ENCODE data around the gene S100PBP. TPM values are rescaled to one million over a fixed set of nuclear protein-coding genes. Genes with fewer than 3 reads are reported as not detected.

Gene S100PBP
- total and polyA plus RNA-seq, 2 of the 13 experiments (the other 11 are each of a cell fraction or from before 2014, with no cell fraction given), result 20.4 to 26.1 TPM

DNA sequence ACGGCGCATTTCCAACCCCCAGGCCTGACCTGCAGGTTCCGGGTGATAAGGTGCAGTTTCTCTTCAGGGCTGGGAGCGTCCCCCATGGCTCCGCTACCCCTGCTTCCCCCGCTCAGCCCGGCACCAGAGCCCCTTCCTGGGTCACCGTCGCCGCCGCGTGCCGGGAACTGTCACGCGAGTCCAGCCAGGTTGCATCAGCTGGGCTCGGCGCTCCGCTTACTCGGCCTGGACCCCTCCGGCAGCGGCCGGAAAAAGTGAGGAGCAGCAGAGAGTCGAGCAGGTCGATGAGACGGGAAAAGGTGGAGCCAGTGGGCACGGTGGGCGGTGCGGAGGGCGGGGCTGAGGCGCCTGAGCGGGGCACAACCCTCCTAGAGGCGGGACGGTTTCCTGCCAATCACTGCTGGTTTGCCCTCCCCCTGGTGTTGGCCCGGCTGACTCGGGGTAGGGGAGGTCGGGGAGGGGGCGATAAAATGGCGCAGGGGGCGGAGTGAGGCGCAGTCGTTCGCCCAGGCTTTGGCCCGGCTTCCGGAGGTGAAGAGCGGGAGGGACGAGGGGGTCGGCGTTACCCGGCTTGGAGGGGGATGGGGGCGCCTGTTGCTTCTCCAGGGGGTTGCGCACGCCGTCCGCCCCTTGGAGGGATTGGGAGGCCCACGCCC is at the start of gene S100PBP, which contains the start of gene YARS1 (continued):
- TF ChIP-seq THYN1 (CRISPR knock-in tag; IDR thresholded peaks at IDR 0.05; ENCODE audit: borderline replicate concordance, low read depth), result 0 out of 2 replicates have a peak, but pooled peaks have one; percentile 68
- TF ChIP-seq ARNTL (CRISPR knock-in tag; IDR thresholded peaks at IDR 0.05), result peak; percentile 97
- TF ChIP-seq GABPA (IDR thresholded peaks at IDR 0.05; ENCODE audit: low read depth, low read length), result peak; percentile 77
- peak; percentile 93 for TF ChIP-seq GABPA (CRISPR knock-in tag; IDR thresholded peaks at IDR 0.05; ENCODE audit: low read depth)
- peak; percentile 72; the same call in 1 of the 2 replicates for TF ChIP-seq ISX (CRISPR knock-in tag; conservative IDR thresholded peaks at IDR 0.05)
- TF ChIP-seq, protein P1, sequence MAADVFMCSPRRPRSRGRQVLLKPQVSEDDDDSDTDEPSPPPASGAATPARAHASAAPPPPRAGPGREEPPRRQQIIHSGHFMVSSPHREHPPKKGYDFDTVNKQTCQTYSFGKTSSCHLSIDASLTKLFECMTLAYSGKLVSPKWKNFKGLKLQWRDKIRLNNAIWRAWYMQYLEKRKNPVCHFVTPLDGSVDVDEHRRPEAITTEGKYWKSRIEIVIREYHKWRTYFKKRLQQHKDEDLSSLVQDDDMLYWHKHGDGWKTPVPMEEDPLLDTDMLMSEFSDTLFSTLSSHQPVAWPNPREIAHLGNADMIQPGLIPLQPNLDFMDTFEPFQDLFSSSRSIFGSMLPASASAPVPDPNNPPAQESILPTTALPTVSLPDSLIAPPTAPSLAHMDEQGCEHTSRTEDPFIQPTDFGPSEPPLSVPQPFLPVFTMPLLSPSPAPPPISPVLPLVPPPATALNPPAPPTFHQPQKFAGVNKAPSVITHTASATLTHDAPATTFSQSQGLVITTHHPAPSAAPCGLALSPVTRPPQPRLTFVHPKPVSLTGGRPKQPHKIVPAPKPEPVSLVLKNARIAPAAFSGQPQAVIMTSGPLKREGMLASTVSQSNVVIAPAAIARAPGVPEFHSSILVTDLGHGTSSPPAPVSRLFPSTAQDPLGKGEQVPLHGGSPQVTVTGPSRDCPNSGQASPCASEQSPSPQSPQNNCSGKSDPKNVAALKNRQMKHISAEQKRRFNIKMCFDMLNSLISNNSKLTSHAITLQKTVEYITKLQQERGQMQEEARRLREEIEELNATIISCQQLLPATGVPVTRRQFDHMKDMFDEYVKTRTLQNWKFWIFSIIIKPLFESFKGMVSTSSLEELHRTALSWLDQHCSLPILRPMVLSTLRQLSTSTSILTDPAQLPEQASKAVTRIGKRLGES (CRISPR knock-in tag; IDR thresholded peaks at IDR 0.05; ENCODE audit: borderline replicate concordance), result no peak
- no peak for TF ChIP-seq ATF1 (CRISPR knock-in tag; IDR thresholded peaks at IDR 0.05)
- TF ChIP-seq TARDBP (CRISPR knock-in tag; IDR thresholded peaks at IDR 0.05), result peak; percentile 98
- TF ChIP-seq, protein P2, sequence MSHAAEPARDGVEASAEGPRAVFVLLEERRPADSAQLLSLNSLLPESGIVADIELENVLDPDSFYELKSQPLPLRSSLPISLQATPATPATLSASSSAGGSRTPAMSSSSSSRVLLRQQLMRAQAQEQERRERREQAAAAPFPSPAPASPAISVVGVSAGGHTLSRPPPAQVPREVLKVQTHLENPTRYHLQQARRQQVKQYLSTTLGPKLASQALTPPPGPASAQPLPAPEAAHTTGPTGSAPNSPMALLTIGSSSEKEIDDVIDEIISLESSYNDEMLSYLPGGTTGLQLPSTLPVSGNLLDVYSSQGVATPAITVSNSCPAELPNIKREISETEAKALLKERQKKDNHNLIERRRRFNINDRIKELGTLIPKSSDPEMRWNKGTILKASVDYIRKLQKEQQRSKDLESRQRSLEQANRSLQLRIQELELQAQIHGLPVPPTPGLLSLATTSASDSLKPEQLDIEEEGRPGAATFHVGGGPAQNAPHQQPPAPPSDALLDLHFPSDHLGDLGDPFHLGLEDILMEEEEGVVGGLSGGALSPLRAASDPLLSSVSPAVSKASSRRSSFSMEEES (CRISPR knock-in tag; IDR thresholded peaks at IDR 0.05), result peak; percentile 96
- TF ChIP-seq, protein P3, sequence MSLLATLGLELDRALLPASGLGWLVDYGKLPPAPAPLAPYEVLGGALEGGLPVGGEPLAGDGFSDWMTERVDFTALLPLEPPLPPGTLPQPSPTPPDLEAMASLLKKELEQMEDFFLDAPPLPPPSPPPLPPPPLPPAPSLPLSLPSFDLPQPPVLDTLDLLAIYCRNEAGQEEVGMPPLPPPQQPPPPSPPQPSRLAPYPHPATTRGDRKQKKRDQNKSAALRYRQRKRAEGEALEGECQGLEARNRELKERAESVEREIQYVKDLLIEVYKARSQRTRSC (CRISPR knock-in tag; IDR thresholded peaks at IDR 0.05; ENCODE audit: low read depth), result peak; percentile 90; the same call in 1 of the 2 replicates
- TF ChIP-seq MTA3 (CRISPR knock-in tag; IDR thresholded peaks at IDR 0.05), result no peak
- TF ChIP-seq ZNF75D (CRISPR knock-in tag; IDR thresholded peaks at IDR 0.05; ENCODE audit: borderline replicate concordance), result no peak
- TF ChIP-seq TAF1 (CRISPR knock-in tag; IDR thresholded peaks at IDR 0.05), result peak; percentile 72; the same call in 1 of the 2 replicates
- peak; percentile 91 for TF ChIP-seq FOXK1 (CRISPR knock-in tag; IDR thresholded peaks at IDR 0.05; ENCODE audit: borderline replicate concordance, low read depth)
- TF ChIP-seq RFXAP (CRISPR knock-in tag; IDR thresholded peaks at IDR 0.05; ENCODE audit: borderline replicate concordance), result peak; percentile 86; the same call in 1 of the 2 replicates
- TF ChIP-seq, protein P4, sequence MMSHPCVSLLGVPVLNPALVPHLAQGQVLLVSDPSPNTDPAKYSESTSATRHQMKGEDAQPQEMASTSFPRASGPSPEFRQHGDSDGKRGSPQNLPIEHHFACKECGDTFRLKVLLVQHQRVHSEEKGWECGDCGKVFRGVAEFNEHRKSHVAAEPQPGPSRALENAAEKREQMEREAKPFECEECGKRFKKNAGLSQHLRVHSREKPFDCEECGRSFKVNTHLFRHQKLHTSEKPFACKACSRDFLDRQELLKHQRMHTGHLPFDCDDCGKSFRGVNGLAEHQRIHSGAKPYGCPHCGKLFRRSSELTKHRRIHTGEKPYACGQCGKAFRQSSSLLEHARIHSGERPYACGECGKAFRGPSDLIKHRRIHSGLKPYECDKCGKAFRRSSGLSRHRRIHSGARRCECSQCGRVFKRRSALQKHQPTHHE (CRISPR knock-in tag; IDR thresholded peaks at IDR 0.05; ENCODE audit: borderline replicate concordance), result peak; percentile 35
- peak; percentile 92; the same call in 1 of the 2 replicates for TF ChIP-seq STAT5B (CRISPR knock-in tag; IDR thresholded peaks at IDR 0.05)
- no peak; the same call in 1 of the 2 replicates for TF ChIP-seq BRD4 (CRISPR knock-in tag; IDR thresholded peaks at IDR 0.05)
- peak; percentile 83; the same call in 1 of the 2 replicates for TF ChIP-seq ZNF709 (CRISPR knock-in tag; IDR thresholded peaks at IDR 0.05)
- TF ChIP-seq ZZZ3 (CRISPR knock-in tag; IDR thresholded peaks at IDR 0.05; ENCODE audit: borderline replicate concordance), result peak; percentile 92
- peak; percentile 91; the same call in 1 of the 2 replicates for TF ChIP-seq AHR (CRISPR knock-in tag; IDR thresholded peaks at IDR 0.05)
- peak; percentile 72 for TF ChIP-seq CREM (IDR thresholded peaks at IDR 0.05)
- TF ChIP-seq CREM (CRISPR knock-in tag; IDR thresholded peaks at IDR 0.05), result no peak
- TF ChIP-seq MIER2 (CRISPR knock-in tag; IDR thresholded peaks at IDR 0.05), result peak; percentile 74
- TF ChIP-seq GATAD2A (CRISPR knock-in tag; IDR thresholded peaks at IDR 0.05), result peak; percentile 82
- TF ChIP-seq DPF2 (CRISPR knock-in tag; IDR thresholded peaks at IDR 0.05; ENCODE audit: borderline replicate concordance, low read depth), result peak; percentile 36; the same call in 1 of the 2 replicates
